GM13977 (cell line): ENCODE measurements around the gene SLAIN2.

Experiments
- DNase-seq: peaks from one replicate; pipeline ENCODE4 v3.0.0; 2012; ENCODE audit warnings: low spot score
- CTCF ChIP-seq: IDR thresholded peaks from 2 replicates; pipeline ENCODE4 v1.5.1; 2012; ENCODE audit warnings: mild to moderate bottlenecking, control low read depth; ENCODE audit not compliant: insufficient read depth; ENCODE audit errors: extremely low read depth, missing control alignments
- in situ Hi-C: fragments of 300-500 bp; cut with MboI; formaldehyde crosslinking; loops from one replicate; pipeline ENCODE4 v1.12.0; 2022; ENCODE audit warnings: low sequenced_read_pairs, low pct_unique_long_range_greater_than_20kb, mixed read lengths, inconsistent platforms; ENCODE audit not compliant: unreplicated experiment

SLAIN2 gene

GRCh38 chr4:48454591-48454990, 113.3 kb downstream of the SLAIN2 start:
- in situ Hi-C loops: no loop called here

GRCh38 chr4:48461000-48461399, 119.7 kb downstream of the SLAIN2 start:
- in situ Hi-C loops: no loop called here
- TF ChIP-seq CTCF: no peak
- DNase-seq: no peak

More at GRCh38 chr4:48454591-48454990, 113.3 kb downstream of the SLAIN2 start:
- TF ChIP-seq CTCF: no peak
- DNase-seq: no peak

GRCh38 chr4:48462363-48462762, 121.0 kb downstream of the SLAIN2 start:
- in situ Hi-C loops: no loop called here
- DNase-seq: no peak
- TF ChIP-seq CTCF: no peak

- no peak for DNase-seq
- in situ Hi-C loops: no loop called here
- TF ChIP-seq CTCF: no peak
Measured at GRCh38 chr4:48467442-48467841, 126.1 kb downstream of the SLAIN2 start.

- in situ Hi-C loops: no loop called here
- TF ChIP-seq CTCF: no peak
- no peak for DNase-seq
Measured at GRCh38 chr4:48467891-48468290, 126.6 kb downstream of the SLAIN2 start.

GRCh38 chr4:48470137-48470536, 128.8 kb downstream of the SLAIN2 start:
- no peak for TF ChIP-seq CTCF
- DNase-seq: no peak
- in situ Hi-C loops: no loop called here

GRCh38 chr4:48470570-48470969, 129.2 kb downstream of the SLAIN2 start:
- in situ Hi-C loops: no loop called here
- no peak for TF ChIP-seq CTCF
- no peak for DNase-seq
